ENCODE measurements around the gene FRMD4A. TPM values are rescaled to one million over a fixed set of nuclear protein-coding genes. Genes with fewer than 3 reads are reported as not detected.
A peak's percentile ranks its signal among the peaks of the same experiment; 100 is the strongest.

The FRMD4A gene
- total and polyA plus RNA-seq, 2 of the 4 experiments (the other 2 are of a cell fraction), result 30.3 to 68.8 TPM

- Histone ChIP-seq H3K23ac (ENCODE audit: low read depth, low read length) (peak overlapping the region; percentile 68; the same call in 1 of the 2 replicates), H4K91ac (ENCODE audit: insufficient read depth, low read depth, low read length) (peak overlapping the region; percentile 30; the same call in 1 of the 2 replicates), H3K4ac (ENCODE audit: low read depth, low read length) (peak overlapping the region; percentile 65), H4K5ac (ENCODE audit: low read depth, low read length) (no peak overlapping the region), H3K79me1 (ENCODE audit: low read depth in 1 of 2, low read length in 2 of 2) (peaks cover 0 to 36% of the 10 kb centered on the region in 2 experiments; a peak in 2 of 4 replicates), H2BK20ac (ENCODE audit: low read depth, low read length) (peak overlapping the region; percentile 67; the same call in 1 of the 2 replicates), H4K20me1 (ENCODE audit: insufficient read depth, low read length) (no peaks in the 10 kb centered on the region), H2AK5ac (ENCODE audit: low read depth, low read length) (peak overlapping the region; percentile 97), H2AFZ (replicated peaks; ENCODE audit: low read length, poor library complexity) (no peak overlapping the region), H2AK9ac (replicated peaks; ENCODE audit: low read depth, low read length, poor library complexity) (no peak overlapping the region), H2BK15ac (ENCODE audit: low read depth, low read length) (peak overlapping the region; percentile 96; the same call in 2 of the 3 replicates), H3K9me3 (ENCODE audit: control insufficient read depth, insufficient read depth, low read length) (no peaks in the 10 kb centered on the region), H3K9me1 (ENCODE audit: insufficient read depth, low read length) (peaks cover 9% of the 10 kb centered on the region), H4K8ac (ENCODE audit: low read depth in 2 of 2, low read length in 2 of 2) (peak overlapping the region in 1 of 2 experiments; percentile 54; a peak in 1 of 4 replicates), H3K14ac (replicated peaks; ENCODE audit: low read depth, low read length) (peak overlapping the region; percentile 61; the same call in 1 of the 2 replicates), H3K4me2 (ENCODE audit: low read depth, low read length) (no peak overlapping the region; the same call in 1 of the 2 replicates), H2BK120ac (ENCODE audit: low read depth, low read length) (peak overlapping the region; percentile 86; the same call in 1 of the 2 replicates), H3K4me1 (ENCODE audit: control insufficient read depth, insufficient read depth, low read length) (peaks cover 11% of the 10 kb centered on the region), H3K18ac (ENCODE audit: low read depth, low read length) (peak overlapping the region; percentile 42; the same call in 1 of the 2 replicates), H3K56ac (ENCODE audit: extremely low read depth, insufficient read depth, low read length) (no peak overlapping the region), H3K9ac (ENCODE audit: low read depth, low read length) (no peak overlapping the region), H2BK5ac (ENCODE audit: low read depth, low read length, poor library complexity, severe bottlenecking) (peak overlapping the region; percentile 73), H3K36me3 (ENCODE audit: control insufficient read depth, insufficient read depth, low read length) (no peaks in the 10 kb centered on the region), H3K4me3 (ENCODE audit: insufficient read depth, low read depth, low read length) (no peak overlapping the region), H3K27me3 (ENCODE audit: control insufficient read depth, insufficient read depth, low read length) (no peaks in the 10 kb centered on the region), H3K27ac (ENCODE audit: insufficient read depth, low read length) (0 out of 2 replicates have a peak overlapping the region, but pooled peaks have one; percentile 7)
- WGBS, 2 experiments (ENCODE audit: extremely low coverage in 2 of 2, insufficient read length in 1 of 2), result 100% methylated on average over 1 of the region's 3 CpGs; no CpG with 5 or more reads in 1 of the 2 experiments
- POLR2A ChIA-PET (ENCODE audit: unreplicated experiment), result no interaction called here
- no TSS peak for BruUV-seq (replicated peaks)
- no peak for TF ChIP-seq MXI1 (IDR thresholded peaks at IDR 0.05; ENCODE audit: borderline replicate concordance, low read depth, low read length)
- no peak for TF ChIP-seq BHLHE40 (IDR thresholded peaks at IDR 0.05; ENCODE audit: low read depth, low read length)
- TF ChIP-seq NFE2L2 (IDR thresholded peaks at IDR 0.05; ENCODE audit: low read depth, low read length), result no peak
- TF ChIP-seq CEBPB (IDR thresholded peaks at IDR 0.05; ENCODE audit: low read depth, low read length), result no peak
- TF ChIP-seq MAFK (IDR thresholded peaks at IDR 0.05; ENCODE audit: low read depth, low read length), result no peak
- no peak for TF ChIP-seq POLR2A (IDR thresholded peaks at IDR 0.05; ENCODE audit: low read depth, low read length)
- TF ChIP-seq FOS (IDR thresholded peaks at IDR 0.05; ENCODE audit: low read depth, low read length), result no peak
- TF ChIP-seq SMC3 (IDR thresholded peaks at IDR 0.05; ENCODE audit: low read depth, low read length), result no peak
- no peak for TF ChIP-seq CHD1 (IDR thresholded peaks at IDR 0.05; ENCODE audit: low read depth, low read length)
- TF ChIP-seq USF2 (IDR thresholded peaks at IDR 0.05; ENCODE audit: low read depth, low read length), result no peak
- no peak for TF ChIP-seq RAD21 (IDR thresholded peaks at IDR 0.05; ENCODE audit: low read length)
- no peak for TF ChIP-seq CTCF (conservative IDR thresholded peaks at IDR 0.05; ENCODE audit: low read depth, low read length)
- TF ChIP-seq RCOR1 (IDR thresholded peaks at IDR 0.05; ENCODE audit: insufficient replicate concordance, low read length), result no peak
- no peak for TF ChIP-seq ELK1 (IDR thresholded peaks at IDR 0.05; ENCODE audit: borderline replicate concordance, low read depth, low read length)
- no peak for TF ChIP-seq RFX5 (IDR thresholded peaks at IDR 0.05; ENCODE audit: low read depth, low read length)
- TF ChIP-seq MAZ (IDR thresholded peaks at IDR 0.05; ENCODE audit: borderline replicate concordance, low read depth, low read length), result no peak
- CTCF ChIA-PET, result interaction anchor here (0.6 kb wide), 1 partner anchor 11 kb away, joined by 3 read pairs; no protein-coding TSS in a partner anchor
- dilution Hi-C loops (cut with HindIII; ENCODE audit: low sequenced_read_pairs, unreplicated experiment) (no loop called here), intact Hi-C loops (cut with micrococcal nuclease) (no loop called here), in situ Hi-C loops (cut with MboI; ENCODE audit: low sequenced_read_pairs) (no loop called here)
- DNase-seq (no peak), ATAC-seq (ENCODE audit: low read depth) (no peak)
Observed at GRCh38 chr10:13921941-13922340, 408.8 kb downstream of the FRMD4A start.

Measured in IMR-90 (cell line).